ENCODE data around the gene NAALAD2. TPM values are rescaled to one million over a fixed set of nuclear protein-coding genes. Genes with fewer than 3 reads are reported as not detected.

NAALAD2 gene
- total RNA-seq, 1 experiment from 2014 or later = 2.1 TPM

GRCh38 chr11:90133560-90134477 is 644 bp upstream of the NAALAD2 start:
- H3K4me1 ChIP-seq (ENCODE audit: insufficient read depth, low read length) = no peaks in the 10 kb centered on the region; the same call in 1 of the 2 replicates
- no CpG with 5 or more reads among the region's 11 CpGs for WGBS (ENCODE audit: extremely low coverage, insufficient read length, low lambda C conversion rate)
- H4K91ac ChIP-seq (ENCODE audit: insufficient read length, low read depth, low read length) = no peak overlapping the region
- H3K27ac ChIP-seq (ENCODE audit: insufficient read length, low read depth, low read length) = no peak overlapping the region
- no peaks in the 10 kb centered on the region for H3K27me3 ChIP-seq (ENCODE audit: insufficient read depth, low read length)
- H3K9me3 ChIP-seq (ENCODE audit: control insufficient read depth, low read depth, low read length) = no peaks in the 10 kb centered on the region
- no peak overlapping the region for H3K4ac ChIP-seq (ENCODE audit: low read depth, low read length)
- H3K18ac ChIP-seq (ENCODE audit: insufficient read length, low read depth, low read length) = no peak overlapping the region
- Mint-ChIP-seq H3K36me3 (ENCODE audit: insufficient read depth in 1 of 3, low read depth in 3 of 3) (no peaks in the 10 kb centered on the region), H3K27ac (peak overlapping the region in 2 of 3 experiments; percentile 4 to 42; a peak in 4 of 7 replicates), H3K4me3 (peak overlapping the region; percentile 72 to 78), H3K9me3 (no peaks in the 10 kb centered on the region), H3K27me3 (ENCODE audit: low read depth) (peaks cover 14% of the 10 kb centered on the region), H3K4me1 (peaks cover 18 to 30% of the 10 kb centered on the region in 2 experiments)
- no peak overlapping the region for H2BK5ac ChIP-seq (ENCODE audit: insufficient read length, low read length)
- peak overlapping the region; percentile 18 for H2AFZ ChIP-seq (ENCODE audit: low read length)
- H3K23me2 ChIP-seq (ENCODE audit: insufficient read length, low read depth, low read length, poor library complexity, severe bottlenecking) = peaks cover 10% of the 10 kb centered on the region
- no peak overlapping the region for H2AK5ac ChIP-seq (ENCODE audit: insufficient read length, low read length)
- no peak overlapping the region for H4K5ac ChIP-seq (ENCODE audit: insufficient read length, low read depth, low read length)
- H2BK20ac ChIP-seq (ENCODE audit: low read depth, low read length, poor library complexity, severe bottlenecking) = no peak overlapping the region
- no peaks in the 10 kb centered on the region for H3K79me2 ChIP-seq (ENCODE audit: insufficient read depth, low read length)
- peak overlapping the region; percentile 92 for H3K4me2 ChIP-seq (ENCODE audit: insufficient read depth, insufficient read length, low read length)
- no peak overlapping the region for H3K56ac ChIP-seq (ENCODE audit: insufficient read length, low read depth, low read length)
- H3K14ac ChIP-seq (ENCODE audit: insufficient read depth, low read length) = no peak overlapping the region
- H3T11ph ChIP-seq (ENCODE audit: low read length) = no peak overlapping the region
- H3K23ac ChIP-seq (ENCODE audit: insufficient read length, low read depth, low read length) = no peak overlapping the region
- no peak for TF ChIP-seq CTCF (conservative IDR thresholded peaks at IDR 0.05)
- H3K9ac ChIP-seq (ENCODE audit: extremely low read depth, insufficient read length, low read length) = peak overlapping the region; percentile 20
- no peaks in the 10 kb centered on the region for H3K79me1 ChIP-seq (ENCODE audit: insufficient read depth, low read depth, low read length, poor library complexity, severe bottlenecking)
- no peaks in the 10 kb centered on the region for H4K20me1 ChIP-seq (ENCODE audit: control insufficient read depth, insufficient read depth, insufficient read length)
- H2BK15ac ChIP-seq (ENCODE audit: low read depth, low read length) = no peak overlapping the region
- DNase-seq = no peak
- H4K8ac ChIP-seq (replicated peaks; ENCODE audit: insufficient read length, low read depth, low read length) = no peak overlapping the region
- H2BK120ac ChIP-seq (ENCODE audit: low read depth, low read length, poor library complexity, severe bottlenecking) = no peak overlapping the region
- H2BK12ac ChIP-seq (ENCODE audit: insufficient read length, low read depth, low read length) = no peak overlapping the region
